MM.1S (cell line): ENCODE data around the gene FAM114A1.

Experiments used
- CTCF ChIP-seq: fragments of 300-600 bp; sonication (generic); IDR thresholded peaks from 2 replicates; pipeline ENCODE4 v1.5.1; 2016; ENCODE audit warnings: antibody characterized with exemption, low read length, mixed read lengths
- EZH2 ChIP-seq: fragments of 300-600 bp; sonication (generic); optimal IDR thresholded peaks from 2 replicates; pipeline ENCODE3; 2017; ENCODE audit warnings: low read depth, mild to moderate bottlenecking, antibody characterized with exemption, low read length, mixed read lengths
- EZH2phosphoT487 ChIP-seq: fragments of 300-600 bp; sonication (generic); IDR thresholded peaks from 2 replicates; pipeline ENCODE4 v1.6.1; 2018; ENCODE audit warnings: antibody characterized with exemption, low read length

GRCh38 chr4:38889143-38889542 lies 21.5 kb downstream of the FAM114A1 start:
- no peak for TF ChIP-seq EZH2
- no peak for TF ChIP-seq CTCF
- TF ChIP-seq EZH2phosphoT487: no peak
